Left ventricle myocardium superior (tissue), 1 donor: ENCODE measurements around the gene PCDHAC1. TPM values are rescaled to one million over a fixed set of nuclear protein-coding genes. Genes with fewer than 3 reads are reported as not detected.

Experiments used
- ATAC-seq: fragments of 200-7000 bp; cut with Tn5 transposase; one replicate; pipeline ENCODE4 v1.9.1; 2020; ENCODE audit warnings: mild to moderate bottlenecking, moderate library complexity
- DNase-seq: peaks from one replicate; pipeline ENCODE4 v3.0.0-alpha.2; 2020
- intact Hi-C: fragments of 100-400 bp; cut with micrococcal nuclease; formaldehyde crosslinking; loops from one replicate; pipeline ENCODE4 v1.11.0; 2022
- total RNA-seq: library from RNA; stranded (reverse); fragmentation: NEBNext Ultra II Directional; extraction: Animal tissue kit (Norgen Biotek cat#: 25700); gene quantifications from one replicate; pipeline ENCODE4 v1.2.1, GENCODE V29; 2021
- donor health status: DM: no; HTN: yes; CAD: no; lungs with severe emphysema.

Gene PCDHAC1
- total RNA-seq, 1 donor from 2014 or later = 0.10 TPM

GRCh38 chr5:140966293-140967225 lies 40.5 kb downstream of the PCDHAC1 start, which contains the start of gene PCDHAC2:
Gene PCDHAC2 (plus strand): TSS chr5:140966476. CDS start chr5:140966767, 291 bp downstream.
- intact Hi-C loops = no loop called here
- ATAC-seq (peak; percentile 84), DNase-seq (peak; percentile 42)

- intact Hi-C loops = no loop called here
- ATAC-seq (no peak), DNase-seq (no peak)
Observed at GRCh38 chr5:140967226-140967893, 41.3 kb downstream of the PCDHAC1 start.

GRCh38 chr5:140969880-140970279 lies 43.8 kb downstream of the PCDHAC1 start:
- intact Hi-C loops = no loop called here
- DNase-seq (no peak), ATAC-seq (no peak)

GRCh38 chr5:140973550-140973949 lies 47.5 kb downstream of the PCDHAC1 start:
- no peak for DNase-seq
- no peak for ATAC-seq
- intact Hi-C loops = no loop called here

GRCh38 chr5:140977003-140977402 lies 50.9 kb downstream of the PCDHAC1 start:
- DNase-seq = no peak
- intact Hi-C loops = no loop called here
- peak; percentile 31 for ATAC-seq

GRCh38 chr5:140978260-140978659 lies 52.2 kb downstream of the PCDHAC1 start:
- DNase-seq = no peak
- no peak for ATAC-seq
- intact Hi-C loops = no loop called here

GRCh38 chr5:140978983-140979382 lies 52.9 kb downstream of the PCDHAC1 start:
- DNase-seq (no peak), ATAC-seq (no peak)
- intact Hi-C loops = no loop called here

Other genes starting within 250 kb of the PCDHAC1 start
- 36.7 TPM for gene HARS1, start 234.9 kb upstream of the PCDHAC1 start, total RNA-seq
- 27.9 TPM for gene HARS2, start 234.8 kb upstream of the PCDHAC1 start, total RNA-seq
- gene ZMAT2, start 225.9 kb upstream of the PCDHAC1 start, total RNA-seq = 31.4 TPM
- gene PCDHA1, start 140.2 kb upstream of the PCDHAC1 start, total RNA-seq = not detected
- not detected for gene PCDHA2, start 131.4 kb upstream of the PCDHAC1 start, total RNA-seq
- 0.07 TPM for gene PCDHA3, start 125.2 kb upstream of the PCDHAC1 start, total RNA-seq
- gene PCDHA4, start 119.2 kb upstream of the PCDHAC1 start, total RNA-seq = 0.10 TPM
- not detected for gene PCDHA5, start 104.7 kb upstream of the PCDHAC1 start, total RNA-seq
- gene PCDHA6, start 98.3 kb upstream of the PCDHAC1 start, total RNA-seq = not detected
- gene PCDHA7, start 92.0 kb upstream of the PCDHAC1 start, total RNA-seq = 0.12 TPM
- gene PCDHA8, start 85.1 kb upstream of the PCDHAC1 start, total RNA-seq = not detected
- gene PCDHA9, start 77.9 kb upstream of the PCDHAC1 start, total RNA-seq = not detected
- gene PCDHA10, start 70.4 kb upstream of the PCDHAC1 start, total RNA-seq = 0.15 TPM
- gene PCDHA11, start 57.3 kb upstream of the PCDHAC1 start, total RNA-seq = not detected
- not detected for gene PCDHA12, start 51.0 kb upstream of the PCDHAC1 start, total RNA-seq
- gene PCDHA13, start 44.2 kb upstream of the PCDHAC1 start, total RNA-seq = 0.10 TPM
- gene PCDHAC2, start 40.2 kb downstream of the PCDHAC1 start, total RNA-seq = 0.10 TPM
- gene PCDHB1, start 125.1 kb downstream of the PCDHAC1 start, total RNA-seq = not detected
- gene PCDHB2, start 168.3 kb downstream of the PCDHAC1 start, total RNA-seq = 2.2 TPM
- gene PCDHB3, start 174.2 kb downstream of the PCDHAC1 start, total RNA-seq = 0.99 TPM
- 1.5 TPM for gene PCDHB4, start 195.5 kb downstream of the PCDHAC1 start, total RNA-seq
- gene PCDHB5, start 208.9 kb downstream of the PCDHAC1 start, total RNA-seq = 3.1 TPM
- gene PCDHB6, start 223.8 kb downstream of the PCDHAC1 start, total RNA-seq = 0.32 TPM
- gene PCDHB7, start 246.3 kb downstream of the PCDHAC1 start, total RNA-seq = 0.77 TPM